ENCODE results near the gene ZNF101. TPM values are rescaled to one million over a fixed set of nuclear protein-coding genes. Genes with fewer than 3 reads are reported as not detected.
"Not testable (repeated sequence)": the region's sequence is repeated elsewhere in the genome, so short reads cannot be mapped to it uniquely, and the experiment has no call there.

ZNF101 gene
- total RNA-seq, 2 donors from 2014 or later: 53.2 to 62.9 TPM

DNA sequence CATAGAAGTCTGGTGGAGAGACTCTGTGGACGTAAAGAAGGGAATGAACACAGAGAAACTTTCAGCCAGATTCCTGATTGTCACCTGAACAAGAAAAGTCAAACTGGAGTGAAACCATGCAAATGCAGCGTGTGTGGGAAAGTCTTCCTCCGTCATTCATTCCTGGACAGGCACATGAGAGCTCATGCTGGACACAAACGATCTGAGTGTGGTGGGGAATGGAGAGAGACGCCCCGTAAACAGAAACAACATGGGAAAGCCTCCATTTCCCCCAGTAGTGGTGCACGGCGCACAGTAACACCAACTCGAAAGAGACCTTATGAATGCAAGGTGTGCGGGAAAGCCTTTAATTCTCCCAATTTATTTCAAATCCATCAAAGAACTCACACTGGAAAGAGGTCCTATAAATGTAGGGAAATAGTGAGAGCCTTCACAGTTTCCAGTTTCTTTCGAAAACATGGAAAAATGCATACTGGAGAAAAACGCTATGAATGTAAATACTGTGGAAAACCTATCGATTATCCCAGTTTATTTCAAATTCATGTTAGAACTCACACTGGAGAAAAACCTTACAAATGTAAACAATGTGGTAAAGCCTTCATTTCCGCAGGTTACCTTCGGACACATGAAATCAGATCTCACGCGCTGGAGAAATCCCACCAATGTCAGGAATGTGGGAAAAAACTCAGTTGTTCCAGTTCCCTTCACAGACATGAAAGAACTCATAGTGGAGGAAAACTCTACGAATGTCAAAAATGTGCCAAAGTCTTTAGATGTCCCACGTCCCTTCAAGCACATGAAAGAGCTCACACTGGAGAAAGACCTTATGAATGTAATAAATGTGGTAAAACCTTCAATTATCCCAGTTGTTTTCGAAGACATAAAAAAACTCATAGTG lies 10.8 kb downstream of the ZNF101 start:
- Histone ChIP-seq H3K9me3 (ENCODE audit: control insufficient read depth, low read length) (peaks cover 87% of the 10 kb centered on the region), H3K27ac (ENCODE audit: low read depth, low read length) (no peak overlapping the region), H3K9ac (ENCODE audit: extremely low read depth, low read length, poor library complexity, severe bottlenecking) (no peak overlapping the region), H3K4me1 (ENCODE audit: control insufficient read depth, insufficient read depth, low read length) (no peaks in the 10 kb centered on the region), H3K36me3 (ENCODE audit: control insufficient read depth, insufficient read depth, low read length) (peaks cover 87% of the 10 kb centered on the region), H3K27me3 (ENCODE audit: control insufficient read depth, insufficient read depth, low read length, poor library complexity, severe bottlenecking) (no peaks in the 10 kb centered on the region), H3K4me3 (ENCODE audit: low read length) (peak overlapping the region; percentile 70)
- Mint-ChIP-seq H3K4me1 (no peaks in the 10 kb centered on the region), H3K9me3 (peaks cover 85% of the 10 kb centered on the region), H3K36me3 (ENCODE audit: low read depth) (peaks cover 95% of the 10 kb centered on the region), H3K27ac (no peak overlapping the region), H3K27me3 (ENCODE audit: insufficient read depth) (no peaks in the 10 kb centered on the region), H3K4me3 (no peak overlapping the region)
- DNase-seq: no peak
- 95 to 96% methylated on average over 13 to 20 of the region's 20 CpGs for WGBS, 2 experiments (ENCODE audit: insufficient coverage in 1 of 2, insufficient read length in 1 of 2)
- no peak for TF ChIP-seq CTCF (conservative IDR thresholded peaks at IDR 0.05)

- not testable (repeated sequence) for H3K27ac ChIP-seq (ENCODE audit: low read depth, low read length); H3K9ac ChIP-seq (ENCODE audit: extremely low read depth, low read length, poor library complexity, severe bottlenecking); DNase-seq; H3K4me1 Mint-ChIP-seq; H3K4me3 ChIP-seq (ENCODE audit: low read length); H3K27me3 Mint-ChIP-seq (ENCODE audit: insufficient read depth); H3K4me3 Mint-ChIP-seq; H3K27me3 ChIP-seq (ENCODE audit: control insufficient read depth, insufficient read depth, low read length, poor library complexity, severe bottlenecking); H3K27ac Mint-ChIP-seq; H3K4me1 ChIP-seq (ENCODE audit: control insufficient read depth, insufficient read depth, low read length)
- 93 to 94% methylated on average over 13 to 14 of the region's 15 CpGs for WGBS, 2 experiments (ENCODE audit: insufficient coverage in 1 of 2, insufficient read length in 1 of 2)
- Mint-ChIP-seq H3K9me3 (peaks cover 36% of the 10 kb centered on the region), H3K36me3 (ENCODE audit: low read depth) (peaks cover 34% of the 10 kb centered on the region)
- Histone ChIP-seq H3K36me3 (ENCODE audit: control insufficient read depth, insufficient read depth, low read length) (peaks cover 22% of the 10 kb centered on the region), H3K9me3 (ENCODE audit: control insufficient read depth, low read length) (peaks cover 24% of the 10 kb centered on the region)
Measured at GRCh38 chr19:19686119-19686518, 17.5 kb downstream of the ZNF101 start.

- H3K4me1 Mint-ChIP-seq: no peaks in the 10 kb centered on the region
- H3K36me3 Mint-ChIP-seq (ENCODE audit: low read depth): peaks cover 29% of the 10 kb centered on the region
- Histone ChIP-seq H3K27me3 (ENCODE audit: control insufficient read depth, insufficient read depth, low read length, poor library complexity, severe bottlenecking) (no peaks in the 10 kb centered on the region), H3K4me3 (ENCODE audit: low read length) (no peak overlapping the region), H3K9me3 (ENCODE audit: control insufficient read depth, low read length) (peaks cover 20% of the 10 kb centered on the region), H3K36me3 (ENCODE audit: control insufficient read depth, insufficient read depth, low read length) (peaks cover 17% of the 10 kb centered on the region), H3K4me1 (ENCODE audit: control insufficient read depth, insufficient read depth, low read length) (no peaks in the 10 kb centered on the region), H3K27ac (ENCODE audit: low read depth, low read length) (no peak overlapping the region), H3K9ac (ENCODE audit: extremely low read depth, low read length, poor library complexity, severe bottlenecking) (no peak overlapping the region)
- TF ChIP-seq CTCF (conservative IDR thresholded peaks at IDR 0.05): no peak
- H3K27ac Mint-ChIP-seq: no peak overlapping the region
- 93 to 96% methylated on average over 5 to 6 of the region's 6 CpGs for WGBS, 2 experiments (ENCODE audit: insufficient coverage in 1 of 2, insufficient read length in 1 of 2)
- no peak overlapping the region for H3K4me3 Mint-ChIP-seq
- H3K27me3 Mint-ChIP-seq (ENCODE audit: insufficient read depth): no peaks in the 10 kb centered on the region
- peaks cover 32% of the 10 kb centered on the region for H3K9me3 Mint-ChIP-seq
- no peak for DNase-seq
Measured at GRCh38 chr19:19686580-19686979, 17.9 kb downstream of the ZNF101 start.

Data from endodermal cell (in vitro differentiated cells).